ENCODE results near the gene TCEAL8. TPM values are rescaled to one million over a fixed set of nuclear protein-coding genes. Genes with fewer than 3 reads are reported as not detected.

The TCEAL8 gene
- total RNA-seq, 1 experiment from 2014 or later: not detected

- BruUV-seq (replicated peaks): no TSS peak
- no peak overlapping the region for H3K27ac Mint-ChIP-seq (ENCODE audit: unreplicated experiment)
- no peak overlapping the region for H3K4me3 Mint-ChIP-seq (ENCODE audit: low read depth, unreplicated experiment)
- no peaks in the 10 kb centered on the region for H3K4me1 Mint-ChIP-seq (ENCODE audit: low read depth, unreplicated experiment)
- H3K9me3 Mint-ChIP-seq (ENCODE audit: low read depth, unreplicated experiment): no peaks in the 10 kb centered on the region
- H3K27me3 Mint-ChIP-seq (ENCODE audit: unreplicated experiment): peaks cover 42% of the 10 kb centered on the region
- H3K36me3 Mint-ChIP-seq (ENCODE audit: insufficient read depth, unreplicated experiment): peaks cover 3% of the 10 kb centered on the region
- TF ChIP-seq CTCF (IDR thresholded peaks at IDR 0.05; ENCODE audit: unreplicated experiment): no peak
- intact Hi-C loops (cut with micrococcal nuclease; ENCODE audit: unreplicated experiment): no loop called here
- no peak for DNase-seq
- CTCF ChIA-PET: no interaction called here
Measured at GRCh38 chrX:103256651-103257050, 1.7 kb upstream of the TCEAL8 start.

- no TSS peak for BruUV-seq (replicated peaks)
- DNase-seq: no peak
Measured at GRCh38 chrX:103254171-103254824, 657 bp downstream of the TCEAL8 start.

GRCh38 chrX:103253608-103254007, 1.3 kb downstream of the TCEAL8 start:
- intact Hi-C loops (cut with micrococcal nuclease; ENCODE audit: unreplicated experiment): no loop called here

More at GRCh38 chrX:103254171-103254824, 657 bp downstream of the TCEAL8 start:
- H3K27ac Mint-ChIP-seq (ENCODE audit: unreplicated experiment): no peak overlapping the region
- H3K27me3 Mint-ChIP-seq (ENCODE audit: unreplicated experiment): peaks cover 42% of the 10 kb centered on the region
- H3K9me3 Mint-ChIP-seq (ENCODE audit: low read depth, unreplicated experiment): no peaks in the 10 kb centered on the region
- CTCF ChIA-PET: no interaction called here
- intact Hi-C loops (cut with micrococcal nuclease; ENCODE audit: unreplicated experiment): no loop called here
- H3K4me3 Mint-ChIP-seq (ENCODE audit: low read depth, unreplicated experiment): no peak overlapping the region
- no peak for TF ChIP-seq CTCF (IDR thresholded peaks at IDR 0.05; ENCODE audit: unreplicated experiment)
- H3K36me3 Mint-ChIP-seq (ENCODE audit: insufficient read depth, unreplicated experiment): peaks cover 3% of the 10 kb centered on the region
- H3K4me1 Mint-ChIP-seq (ENCODE audit: low read depth, unreplicated experiment): no peaks in the 10 kb centered on the region

GRCh38 chrX:103250977-103251376, 4.0 kb downstream of the TCEAL8 start:
- intact Hi-C loops (cut with micrococcal nuclease; ENCODE audit: unreplicated experiment): no loop called here
- H3K27ac Mint-ChIP-seq (ENCODE audit: unreplicated experiment): no peak overlapping the region
- no peaks in the 10 kb centered on the region for H3K4me1 Mint-ChIP-seq (ENCODE audit: low read depth, unreplicated experiment)
- no peak overlapping the region for H3K4me3 Mint-ChIP-seq (ENCODE audit: low read depth, unreplicated experiment)
- H3K9me3 Mint-ChIP-seq (ENCODE audit: low read depth, unreplicated experiment): no peaks in the 10 kb centered on the region
- TF ChIP-seq CTCF (IDR thresholded peaks at IDR 0.05; ENCODE audit: unreplicated experiment): no peak
- BruUV-seq (replicated peaks): no TSS peak
- no peak for DNase-seq
- peaks cover 3% of the 10 kb centered on the region for H3K36me3 Mint-ChIP-seq (ENCODE audit: insufficient read depth, unreplicated experiment)
- CTCF ChIA-PET: interaction anchor here (0.5 kb wide), 1 partner anchor 1660 kb away, joined by 3 read pairs; no protein-coding TSS in a partner anchor
- peaks cover 30% of the 10 kb centered on the region for H3K27me3 Mint-ChIP-seq (ENCODE audit: unreplicated experiment)

More at GRCh38 chrX:103253608-103254007, 1.3 kb downstream of the TCEAL8 start:
- Mint-ChIP-seq H3K27ac (ENCODE audit: unreplicated experiment) (no peak overlapping the region), H3K4me1 (ENCODE audit: low read depth, unreplicated experiment) (no peaks in the 10 kb centered on the region), H3K27me3 (ENCODE audit: unreplicated experiment) (peaks cover 42% of the 10 kb centered on the region), H3K36me3 (ENCODE audit: insufficient read depth, unreplicated experiment) (peaks cover 3% of the 10 kb centered on the region), H3K9me3 (ENCODE audit: low read depth, unreplicated experiment) (no peaks in the 10 kb centered on the region), H3K4me3 (ENCODE audit: low read depth, unreplicated experiment) (no peak overlapping the region)
- CTCF ChIA-PET: no interaction called here
- no TSS peak for BruUV-seq (replicated peaks)
- no peak for DNase-seq
- TF ChIP-seq CTCF (IDR thresholded peaks at IDR 0.05; ENCODE audit: unreplicated experiment): no peak

Measured in Calu3 (cell line).